ENCODE measurements around the gene MEI1. TPM values are rescaled to one million over a fixed set of nuclear protein-coding genes. Genes with fewer than 3 reads are reported as not detected.

The MEI1 gene
- total RNA-seq, 3 donors from 2014 or later = 1.3 to 12.1 (median 4.3) TPM

DNA sequence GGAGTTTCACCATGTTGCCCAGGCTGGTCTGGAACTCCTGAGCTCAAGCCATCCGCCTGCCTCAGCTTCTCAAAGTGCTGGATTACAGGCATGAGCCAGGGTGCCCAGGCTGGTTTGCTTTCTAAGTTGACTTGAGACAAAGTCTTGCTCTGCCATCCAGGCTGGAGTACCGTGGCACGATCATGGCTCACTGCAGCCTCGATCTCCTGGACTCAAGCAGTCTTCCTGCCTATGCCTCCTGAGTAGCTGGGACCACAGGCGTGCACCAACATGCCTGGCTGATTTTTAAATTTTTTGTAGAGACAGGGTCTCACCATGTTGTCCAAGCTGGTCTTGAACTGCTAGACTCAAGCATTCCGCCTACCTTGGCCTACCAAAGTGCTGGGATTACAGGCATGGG, 41.6 kb upstream of the MEI1 start:
- Histone ChIP-seq H3K4me1 (no peaks in the 10 kb centered on the region), H3K36me3 (peaks cover 22% of the 10 kb centered on the region), H3K27ac (no peak overlapping the region), H3K4me3 (no peak overlapping the region), H3K9me3 (no peaks in the 10 kb centered on the region), H3K27me3 (no peaks in the 10 kb centered on the region)
- DNase-seq (ENCODE audit: low spot score in 2 of 2) = no peak
- intact Hi-C loops (cut with DNase I; ENCODE audit: low total_unique reads) = no loop called here
- TF ChIP-seq POLR2A (IDR thresholded peaks at IDR 0.05) = no peak
- TF ChIP-seq, protein P1, sequence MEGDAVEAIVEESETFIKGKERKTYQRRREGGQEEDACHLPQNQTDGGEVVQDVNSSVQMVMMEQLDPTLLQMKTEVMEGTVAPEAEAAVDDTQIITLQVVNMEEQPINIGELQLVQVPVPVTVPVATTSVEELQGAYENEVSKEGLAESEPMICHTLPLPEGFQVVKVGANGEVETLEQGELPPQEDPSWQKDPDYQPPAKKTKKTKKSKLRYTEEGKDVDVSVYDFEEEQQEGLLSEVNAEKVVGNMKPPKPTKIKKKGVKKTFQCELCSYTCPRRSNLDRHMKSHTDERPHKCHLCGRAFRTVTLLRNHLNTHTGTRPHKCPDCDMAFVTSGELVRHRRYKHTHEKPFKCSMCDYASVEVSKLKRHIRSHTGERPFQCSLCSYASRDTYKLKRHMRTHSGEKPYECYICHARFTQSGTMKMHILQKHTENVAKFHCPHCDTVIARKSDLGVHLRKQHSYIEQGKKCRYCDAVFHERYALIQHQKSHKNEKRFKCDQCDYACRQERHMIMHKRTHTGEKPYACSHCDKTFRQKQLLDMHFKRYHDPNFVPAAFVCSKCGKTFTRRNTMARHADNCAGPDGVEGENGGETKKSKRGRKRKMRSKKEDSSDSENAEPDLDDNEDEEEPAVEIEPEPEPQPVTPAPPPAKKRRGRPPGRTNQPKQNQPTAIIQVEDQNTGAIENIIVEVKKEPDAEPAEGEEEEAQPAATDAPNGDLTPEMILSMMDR (IDR thresholded peaks at IDR 0.05) = no peak
- TF ChIP-seq POLR2AphosphoS5 (IDR thresholded peaks at IDR 0.05) = no peak

DNA sequence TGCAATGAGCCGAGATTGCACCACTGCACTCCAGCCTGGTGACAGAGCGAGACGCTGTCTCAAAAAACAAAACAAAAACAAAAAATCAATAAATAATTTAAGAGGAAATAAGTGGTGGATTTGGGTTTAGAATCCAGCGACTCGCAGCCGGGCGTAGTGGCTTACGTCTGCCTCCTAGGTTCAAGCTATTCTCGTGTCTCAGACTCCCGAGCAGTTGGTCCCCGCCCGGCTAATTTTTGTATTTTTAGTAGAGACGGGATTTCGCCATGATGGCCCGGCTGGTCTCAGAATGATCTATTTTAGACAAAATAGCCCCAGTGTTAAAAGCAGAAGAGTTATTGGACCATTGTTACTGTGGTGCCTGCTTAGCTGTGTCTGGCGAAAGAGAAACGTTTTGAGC, 40.4 kb upstream of the MEI1 start:
- TF ChIP-seq, protein P1 (IDR thresholded peaks at IDR 0.05) = no peak
- Histone ChIP-seq H3K27ac (no peak overlapping the region), H3K27me3 (no peaks in the 10 kb centered on the region), H3K9me3 (no peaks in the 10 kb centered on the region), H3K4me3 (no peak overlapping the region), H3K4me1 (no peaks in the 10 kb centered on the region), H3K36me3 (peaks cover 16% of the 10 kb centered on the region)
- DNase-seq (ENCODE audit: low spot score in 2 of 2) = no peak
- intact Hi-C loops (cut with DNase I; ENCODE audit: low total_unique reads) = no loop called here

DNA sequence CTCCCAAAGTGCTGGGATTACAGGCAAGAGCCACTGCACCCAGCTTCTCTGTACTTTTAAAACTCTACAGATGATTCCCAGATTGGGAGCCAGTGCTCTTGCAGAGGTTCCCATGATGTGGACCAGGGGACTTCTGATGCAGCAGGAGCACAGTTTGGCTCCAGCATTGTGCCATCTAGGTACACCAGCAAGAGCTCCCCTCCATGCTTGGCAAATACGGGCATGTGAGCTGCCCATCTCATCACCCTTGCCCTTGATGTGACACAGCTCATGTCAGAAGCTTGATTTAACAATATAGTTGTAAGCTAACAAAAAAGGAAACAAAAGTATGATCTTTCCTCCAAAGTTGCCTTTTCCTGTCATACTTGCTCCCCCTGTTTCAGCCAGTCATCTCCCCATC, 39.4 kb upstream of the MEI1 start:
- Histone ChIP-seq H3K27me3 (no peaks in the 10 kb centered on the region), H3K4me3 (no peak overlapping the region), H3K36me3 (peaks cover 15% of the 10 kb centered on the region), H3K9me3 (no peaks in the 10 kb centered on the region), H3K27ac (no peak overlapping the region), H3K4me1 (no peaks in the 10 kb centered on the region)
- DNase-seq (ENCODE audit: low spot score in 2 of 2) = no peak
- intact Hi-C loops (cut with DNase I; ENCODE audit: low total_unique reads) = no loop called here
- TF ChIP-seq, protein P1 (IDR thresholded peaks at IDR 0.05) = no peak
- TF ChIP-seq POLR2A (IDR thresholded peaks at IDR 0.05) (no peak), POLR2AphosphoS5 (IDR thresholded peaks at IDR 0.05) (no peak)

DNA sequence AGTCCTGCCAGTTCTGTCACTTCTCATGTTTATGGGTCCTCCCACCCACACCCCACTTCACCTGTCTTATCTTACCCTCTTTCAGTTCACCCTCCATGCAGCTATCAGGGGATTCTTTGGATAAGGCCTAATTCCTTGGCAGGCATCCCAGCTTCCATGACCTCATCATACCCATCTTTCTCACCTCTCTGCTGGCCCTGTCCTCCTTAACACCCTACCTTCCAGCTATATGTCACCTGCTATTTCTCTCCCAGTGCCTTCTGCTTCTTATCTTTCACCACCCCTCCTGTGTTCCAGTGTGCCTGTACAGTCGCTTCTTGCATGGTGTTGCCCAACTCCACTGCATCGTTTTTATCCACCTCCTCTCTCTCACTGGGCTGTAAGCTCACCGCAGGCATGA, 38.9 kb upstream of the MEI1 start:
- H3K27ac ChIP-seq = no peak overlapping the region
- H3K36me3 ChIP-seq = peaks cover 15% of the 10 kb centered on the region
- no peak overlapping the region for H3K4me3 ChIP-seq
- intact Hi-C loops (cut with DNase I; ENCODE audit: low total_unique reads) = no loop called here
- TF ChIP-seq POLR2AphosphoS5 (IDR thresholded peaks at IDR 0.05) (no peak), POLR2A (IDR thresholded peaks at IDR 0.05) (no peak)
- TF ChIP-seq, protein P1 (IDR thresholded peaks at IDR 0.05) = no peak
- no peaks in the 10 kb centered on the region for H3K27me3 ChIP-seq
- no peak for DNase-seq (ENCODE audit: low spot score in 2 of 2)
- no peaks in the 10 kb centered on the region for H3K9me3 ChIP-seq
- no peaks in the 10 kb centered on the region for H3K4me1 ChIP-seq

DNA sequence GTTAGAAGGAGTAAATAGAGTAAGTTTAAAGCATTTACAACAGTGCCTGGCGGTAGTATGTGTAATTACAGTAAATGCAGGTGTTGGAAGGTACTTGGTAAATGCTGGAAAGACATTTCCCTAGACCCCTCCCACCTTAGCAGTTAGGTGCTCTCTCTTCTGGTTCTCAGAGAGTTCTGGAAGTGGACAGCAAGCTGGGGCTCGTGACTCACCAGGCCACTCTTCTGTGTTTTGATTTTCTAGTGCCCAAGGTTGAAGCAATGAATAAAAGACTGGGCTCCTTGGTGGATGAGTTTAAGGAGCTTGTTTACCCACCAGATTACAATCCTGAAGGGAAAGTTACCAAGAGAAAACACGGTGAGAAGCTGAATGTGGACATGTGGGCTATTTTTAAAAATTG, 38.2 kb upstream of the MEI1 start:
- TF ChIP-seq POLR2A (IDR thresholded peaks at IDR 0.05) (no peak), POLR2AphosphoS5 (IDR thresholded peaks at IDR 0.05) (no peak)
- TF ChIP-seq, protein P1 (IDR thresholded peaks at IDR 0.05) = no peak
- DNase-seq (ENCODE audit: low spot score in 2 of 2) = no peak
- peaks cover 15% of the 10 kb centered on the region for H3K36me3 ChIP-seq

More for the DNA sequence above, 38.2 kb upstream of the MEI1 start:
- H3K4me3 ChIP-seq = no peak overlapping the region
- H3K27me3 ChIP-seq = no peaks in the 10 kb centered on the region
- H3K9me3 ChIP-seq = no peaks in the 10 kb centered on the region
- H3K27ac ChIP-seq = no peak overlapping the region
- intact Hi-C loops (cut with DNase I; ENCODE audit: low total_unique reads) = no loop called here
- no peaks in the 10 kb centered on the region for H3K4me1 ChIP-seq
